GM21381 (cell line): ENCODE measurements around the gene EGR4.

ENCODE experiments used
- ATAC-seq: cut with Tn5 transposase; IDR thresholded peaks from one replicate; pipeline ENCODE4 v1.9.1; 2021; ENCODE audit warnings: mild to moderate bottlenecking, moderate library complexity; ENCODE audit not compliant: unreplicated experiment

EGR4 gene

GRCh38 chr2:73293534-73294171 is at the start of gene EGR4:
EGR4 (minus strand) TSS chr2:73293548; CDS start chr2:73293317, 231 bp downstream.
- ATAC-seq = peak; percentile 92

DNA sequence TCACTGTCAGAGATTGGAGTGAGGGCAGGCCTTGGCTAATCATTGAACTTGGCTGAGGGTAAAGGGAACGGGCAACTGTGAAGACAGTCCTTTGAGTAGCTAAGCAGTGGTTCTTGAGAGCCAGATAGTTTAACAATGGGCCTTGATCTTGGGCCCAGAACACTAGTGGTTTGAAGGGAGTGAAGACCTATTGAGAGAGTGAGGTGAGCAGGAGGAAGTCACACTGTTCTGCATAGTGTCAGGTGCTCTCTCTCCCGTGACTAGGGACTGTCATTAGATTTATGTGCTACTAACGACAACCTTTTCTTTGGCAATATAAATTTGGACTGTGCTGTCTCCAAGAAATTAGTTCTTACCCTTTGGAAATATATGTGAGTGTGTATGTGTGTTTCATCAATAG is 47.7 kb upstream of the EGR4 start:
- no peak for ATAC-seq

DNA sequence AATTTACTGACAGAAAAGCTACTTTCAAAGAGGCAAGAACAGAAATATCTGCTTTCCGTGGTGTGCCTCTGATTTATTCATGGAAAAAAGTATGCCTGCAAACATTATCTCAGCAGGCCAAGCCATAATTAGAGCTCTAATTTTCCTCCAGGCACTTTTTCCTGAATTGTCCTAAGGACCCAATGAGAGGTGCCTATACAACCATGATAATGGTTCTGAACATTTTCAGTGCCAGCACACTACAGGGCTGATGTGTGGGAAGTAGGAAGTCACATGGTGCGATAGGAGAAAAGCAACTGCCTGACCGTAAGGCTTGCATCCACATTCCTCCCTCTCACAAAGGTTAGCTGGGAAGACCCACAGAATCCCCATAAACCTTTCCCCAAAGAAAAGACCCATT is 45.9 kb upstream of the EGR4 start:
- ATAC-seq = no peak

- ATAC-seq = no peak
These were observed 44.5 kb upstream of the EGR4 start for GRCh38 chr2:73337828-73338227.

GRCh38 chr2:73334620-73335019 is 41.3 kb upstream of the EGR4 start:
- ATAC-seq = no peak

- ATAC-seq = no peak
These were observed 40.7 kb upstream of the EGR4 start for GRCh38 chr2:73334045-73334444.

- no peak for ATAC-seq
These were observed 40.2 kb upstream of the EGR4 start for GRCh38 chr2:73333564-73333963.

- ATAC-seq = no peak
These were observed 30.9 kb upstream of the EGR4 start for GRCh38 chr2:73324126-73324725.

DNA sequence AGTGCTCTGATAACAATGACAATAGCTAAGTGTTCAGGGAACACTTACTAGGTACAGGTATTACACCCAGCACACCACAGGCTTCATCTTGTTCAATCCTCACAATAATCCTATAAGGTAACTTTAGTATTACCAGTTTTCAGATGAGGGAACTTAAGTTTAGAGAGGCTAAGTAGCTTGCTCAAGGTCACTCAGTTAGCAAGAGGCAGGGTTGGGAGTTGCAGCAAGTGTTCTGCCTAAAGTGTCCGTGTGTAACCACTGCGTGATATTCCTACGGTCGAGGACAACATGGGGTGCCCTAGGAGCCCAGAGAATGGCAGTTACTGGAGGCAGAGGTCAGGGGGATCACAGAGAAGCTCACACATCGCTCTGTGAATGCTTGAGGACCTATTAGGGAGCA is 30.2 kb upstream of the EGR4 start:
- no peak for ATAC-seq

DNA sequence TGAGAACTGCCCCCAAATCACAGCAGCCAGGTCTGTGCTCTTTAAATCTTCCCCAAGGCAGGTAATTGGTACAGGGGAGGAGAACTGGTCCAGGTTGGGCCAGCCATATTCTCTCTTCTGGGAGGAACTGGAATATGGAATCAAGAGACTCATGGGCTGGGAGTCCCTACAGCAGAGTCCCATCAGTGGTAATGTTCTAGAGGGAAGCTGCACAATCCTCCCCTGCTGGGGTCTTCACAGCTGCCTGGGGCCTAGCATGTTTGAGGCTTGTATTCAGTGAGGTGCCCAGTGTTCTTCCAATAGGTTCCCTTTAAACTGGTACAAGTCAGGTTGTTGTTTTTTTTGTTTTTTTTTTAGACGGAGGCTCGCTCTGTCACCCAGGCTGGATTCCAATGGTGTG is 21.1 kb upstream of the EGR4 start:
- no peak for ATAC-seq

DNA sequence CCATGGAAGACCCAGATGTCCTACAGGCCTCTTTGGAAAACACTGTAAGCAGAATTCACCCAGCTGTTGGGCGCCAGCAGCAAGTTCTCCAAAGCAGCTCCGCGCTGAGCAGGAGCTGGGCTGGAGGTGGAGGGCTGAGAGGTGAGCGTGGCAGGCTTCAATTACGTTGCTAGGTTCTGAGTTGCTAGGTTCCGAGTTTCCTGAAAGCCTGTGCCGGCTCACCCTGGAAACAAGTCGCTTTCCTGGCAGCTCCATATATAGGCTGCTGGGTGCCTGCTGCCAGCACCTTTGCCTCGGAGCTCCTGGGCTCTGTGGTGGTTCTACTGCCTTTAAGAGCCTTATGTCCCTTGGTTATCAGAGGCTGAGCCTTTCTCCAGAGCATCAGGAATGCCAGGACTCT is 14.4 kb upstream of the EGR4 start:
- no peak for ATAC-seq

DNA sequence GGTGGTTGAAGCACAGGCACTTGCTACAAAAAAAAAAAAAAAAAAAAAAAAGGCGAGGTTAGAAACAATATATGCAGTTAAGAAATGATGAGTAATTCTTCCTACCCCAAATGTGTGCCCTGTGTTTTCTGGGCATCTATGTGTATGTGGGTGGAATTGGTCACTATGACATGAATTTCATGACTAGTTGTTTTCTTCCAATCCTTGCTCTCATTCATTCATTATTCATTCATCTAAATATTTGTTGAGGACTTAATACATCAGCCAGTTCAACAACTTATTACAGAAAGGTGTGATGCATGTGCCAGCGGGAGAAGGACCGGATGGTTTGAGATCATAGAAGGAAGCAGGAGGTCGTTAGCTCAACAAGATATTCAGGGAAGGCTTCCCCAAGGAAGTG is 8.3 kb upstream of the EGR4 start:
- ATAC-seq = no peak

DNA sequence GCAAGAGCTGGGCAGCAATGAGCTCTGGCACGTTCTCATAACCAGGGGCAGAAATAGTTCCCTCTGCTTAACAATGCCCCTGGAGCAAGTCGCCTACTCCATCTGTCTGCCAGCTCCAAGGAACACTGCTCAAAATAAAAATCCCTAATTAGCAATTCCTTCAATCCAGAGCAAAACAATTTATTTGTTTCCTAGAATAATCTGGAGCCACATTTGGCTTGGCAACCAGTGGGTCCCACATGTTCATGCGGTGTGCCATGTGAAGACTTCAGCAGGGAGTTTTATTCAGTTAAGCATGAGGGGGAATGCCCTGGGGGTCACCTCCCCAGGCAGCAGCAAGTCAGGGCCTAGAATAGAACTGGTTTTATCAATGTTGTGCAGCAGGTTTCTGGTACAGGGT is 7.6 kb upstream of the EGR4 start:
- no peak for ATAC-seq

DNA sequence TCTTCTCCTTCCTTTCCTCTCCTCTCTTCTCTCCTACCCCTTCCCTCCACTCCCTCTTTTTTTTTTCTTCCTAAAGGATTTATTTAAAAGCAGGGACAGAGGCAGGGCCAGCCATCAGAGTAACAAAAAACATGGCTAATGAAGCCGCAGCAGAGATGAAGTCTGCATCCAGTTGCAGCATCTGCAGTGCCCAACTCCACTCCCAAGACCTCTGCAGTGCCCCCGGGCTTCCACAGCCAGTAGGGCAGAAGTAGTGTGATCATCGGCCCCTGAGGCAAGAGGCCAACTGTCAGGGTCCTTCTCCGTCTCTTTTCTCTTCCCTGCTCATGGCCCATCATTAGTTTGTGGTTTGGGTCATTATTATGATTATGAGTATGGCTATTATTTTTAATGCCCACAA is 4.2 kb upstream of the EGR4 start:
- ATAC-seq = no peak

- ATAC-seq = no peak
These were observed 3.8 kb upstream of the EGR4 start for GRCh38 chr2:73297151-73297559.

- ATAC-seq = no peak
These were observed 2.5 kb upstream of the EGR4 start for GRCh38 chr2:73295751-73296400.

DNA sequence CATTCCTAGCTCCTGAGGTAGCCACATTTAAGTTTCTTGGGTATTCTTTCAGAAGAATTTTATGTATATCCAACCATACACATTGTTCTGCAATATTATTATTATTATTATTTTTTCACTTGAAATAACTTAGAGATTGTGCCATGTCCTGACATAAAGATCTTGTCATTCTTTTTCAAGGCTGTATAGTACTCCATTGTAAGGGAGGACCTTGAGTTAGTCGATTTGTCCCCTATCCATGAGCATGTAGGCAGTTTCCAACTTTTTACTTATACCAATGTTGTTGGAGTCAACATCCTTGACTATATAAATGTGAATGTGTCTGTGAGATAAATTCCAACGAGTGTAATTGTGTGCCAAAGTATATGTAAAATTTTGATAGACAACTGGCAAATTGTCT is 891 bp upstream of the EGR4 start:
- no peak for ATAC-seq

DNA sequence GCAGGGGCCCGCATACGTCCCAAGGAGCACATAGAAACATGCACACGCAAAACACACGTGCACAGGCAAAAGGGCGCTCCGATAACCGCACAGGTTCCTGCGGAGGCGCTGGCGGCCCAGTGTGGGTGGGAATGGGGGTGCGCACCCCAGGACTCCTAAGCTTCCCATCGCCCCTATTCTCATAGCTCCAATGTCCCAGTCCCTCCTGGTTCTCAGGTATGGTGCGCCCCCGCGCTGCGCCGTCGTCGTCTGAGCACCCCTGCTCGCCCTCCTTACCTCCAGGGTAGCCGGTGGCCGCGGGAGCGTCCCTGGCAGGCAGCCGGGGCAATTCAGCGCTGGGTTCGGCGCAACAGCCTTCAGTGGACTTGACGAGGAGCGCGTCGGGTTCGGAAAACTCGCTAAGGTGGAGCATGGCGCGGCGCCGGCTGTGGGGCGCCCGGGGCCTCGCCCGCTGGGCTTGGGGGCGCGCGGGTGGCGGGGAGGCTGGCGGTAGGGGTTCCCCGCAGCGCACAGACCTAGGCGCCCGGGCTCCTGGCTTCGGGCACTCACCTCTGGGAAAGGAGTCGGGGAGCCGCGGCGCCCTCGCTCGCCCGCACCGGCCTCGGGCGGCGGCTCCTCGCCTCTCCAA is 328 bp downstream of the EGR4 start:
- no peak for ATAC-seq

- ATAC-seq = no peak
These were observed 937 bp downstream of the EGR4 start for GRCh38 chr2:73292316-73292905.

DNA sequence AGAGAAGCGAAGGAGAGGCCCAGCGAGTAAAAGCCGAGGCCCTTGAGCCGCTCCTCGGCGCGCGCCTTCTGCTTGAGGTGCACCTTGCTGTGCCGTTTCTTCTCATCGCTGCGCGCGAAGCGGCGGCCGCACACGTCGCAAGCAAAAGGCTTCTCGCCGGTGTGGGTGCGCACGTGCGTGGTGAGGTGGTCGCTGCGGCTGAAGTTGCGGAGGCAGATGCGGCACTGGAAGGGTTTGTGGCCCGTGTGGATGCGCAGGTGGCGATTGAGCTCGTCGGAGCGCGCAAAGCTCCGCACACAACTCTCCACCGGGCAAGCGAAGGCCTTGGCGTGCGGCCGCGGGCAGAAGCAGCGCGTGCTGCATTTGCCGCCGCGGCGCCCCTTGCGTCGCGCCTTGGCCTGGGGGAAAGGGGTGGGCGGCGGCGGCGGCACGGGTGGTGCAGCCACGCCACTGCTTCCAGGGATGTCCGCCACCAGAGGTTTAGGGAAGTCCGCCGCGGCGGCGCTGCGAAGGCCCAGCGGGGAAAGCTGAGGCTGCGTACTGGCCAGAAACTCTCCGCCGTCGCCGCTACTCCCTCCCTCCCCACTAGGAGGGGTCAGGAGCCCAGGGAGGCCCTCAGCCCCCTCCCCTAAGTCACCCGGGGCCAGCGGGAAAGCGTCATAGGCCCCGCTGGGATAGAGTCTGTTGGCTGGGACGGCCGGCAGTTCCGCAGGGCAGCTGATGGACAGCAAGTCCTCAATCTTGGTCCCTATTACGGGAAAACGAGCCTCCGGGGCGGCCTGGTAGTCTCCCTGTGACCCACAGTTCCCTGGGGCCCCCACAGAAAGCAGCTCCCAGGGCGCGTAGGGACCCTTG is 1.7 kb downstream of the EGR4 start:
- no peak for ATAC-seq

- ATAC-seq = no peak
These were observed 2.3 kb downstream of the EGR4 start for GRCh38 chr2:73291093-73291460.
